ENCODE data around the gene CTNND2.

Gene CTNND2

DNA sequence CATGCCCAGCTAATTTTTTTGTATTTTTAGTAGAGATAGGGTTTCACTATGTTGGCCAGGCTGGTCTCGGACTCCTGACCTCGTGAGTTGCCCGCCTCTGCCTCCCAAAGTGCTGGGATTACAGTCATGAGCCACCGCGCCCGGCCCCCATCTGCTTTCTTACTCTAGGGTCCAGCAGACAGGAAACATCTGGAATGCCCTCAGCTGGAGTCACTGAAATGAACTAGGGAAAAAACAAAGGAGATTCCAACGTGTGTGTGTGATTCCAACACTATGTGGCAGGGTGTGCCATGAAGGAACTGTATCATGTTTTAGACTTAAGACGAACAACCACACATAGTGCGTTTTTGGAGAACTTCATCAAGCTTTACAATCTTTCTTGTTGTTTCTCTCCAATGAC, 603.1 kb downstream of the CTNND2 start:
- no peak for DNase-seq

DNA sequence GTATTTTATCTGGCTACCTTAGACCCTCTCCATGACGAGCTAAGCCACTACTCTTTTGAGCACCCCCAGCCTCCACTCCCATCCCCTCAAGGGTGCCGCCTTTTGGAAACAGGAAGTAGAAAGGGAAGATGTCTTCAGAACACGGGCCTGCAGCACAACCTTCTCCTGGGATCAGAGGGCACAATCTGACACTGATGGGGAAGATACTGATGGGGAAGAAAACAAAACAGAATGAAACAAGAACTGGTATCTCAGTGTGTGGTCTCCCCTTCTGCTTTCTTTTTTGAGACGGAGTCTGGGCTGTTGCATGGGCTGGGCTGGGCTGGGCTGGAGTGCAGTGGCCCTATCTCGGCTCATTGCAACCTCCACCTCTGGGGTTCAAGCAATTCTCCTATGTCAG, 603.5 kb downstream of the CTNND2 start:
- no peak for DNase-seq

DNA sequence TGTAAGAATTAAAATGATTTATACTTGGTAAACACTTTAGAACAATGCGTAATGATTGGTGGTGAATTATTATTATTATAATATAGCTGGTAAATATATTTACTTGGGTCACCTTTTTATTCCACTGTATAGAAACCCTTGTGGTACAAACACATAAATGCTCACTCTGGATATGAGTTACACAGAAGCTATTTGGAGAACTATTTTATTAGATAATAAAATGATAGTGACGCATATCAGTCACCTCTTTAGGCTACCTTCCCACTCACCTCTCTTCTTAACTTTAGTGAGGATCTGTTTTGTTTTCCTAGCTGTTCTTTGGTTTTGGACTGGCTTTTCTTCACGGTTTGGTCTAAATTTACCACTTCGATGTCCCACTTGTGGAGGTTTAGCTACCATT, 605.4 kb downstream of the CTNND2 start:
- no peak for DNase-seq

DNA sequence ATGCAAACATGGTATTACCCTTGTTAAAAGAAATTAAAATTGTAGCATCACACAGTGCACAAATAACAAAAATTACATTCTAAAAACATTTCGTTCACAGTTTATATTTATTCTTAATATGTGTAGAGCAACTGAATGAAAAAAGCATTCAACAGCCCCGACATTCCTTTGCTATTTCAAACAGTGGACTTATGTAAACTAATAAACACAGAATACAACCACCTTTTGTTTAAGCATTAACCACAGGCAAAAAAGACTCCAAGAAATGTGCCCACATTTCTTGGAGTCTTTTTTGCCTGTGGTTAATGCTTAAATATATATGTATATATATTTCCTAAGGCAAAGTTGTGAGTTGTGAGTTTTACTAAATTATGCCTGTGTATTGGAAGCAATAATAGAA, 610.7 kb downstream of the CTNND2 start:
- no peak for DNase-seq

DNA sequence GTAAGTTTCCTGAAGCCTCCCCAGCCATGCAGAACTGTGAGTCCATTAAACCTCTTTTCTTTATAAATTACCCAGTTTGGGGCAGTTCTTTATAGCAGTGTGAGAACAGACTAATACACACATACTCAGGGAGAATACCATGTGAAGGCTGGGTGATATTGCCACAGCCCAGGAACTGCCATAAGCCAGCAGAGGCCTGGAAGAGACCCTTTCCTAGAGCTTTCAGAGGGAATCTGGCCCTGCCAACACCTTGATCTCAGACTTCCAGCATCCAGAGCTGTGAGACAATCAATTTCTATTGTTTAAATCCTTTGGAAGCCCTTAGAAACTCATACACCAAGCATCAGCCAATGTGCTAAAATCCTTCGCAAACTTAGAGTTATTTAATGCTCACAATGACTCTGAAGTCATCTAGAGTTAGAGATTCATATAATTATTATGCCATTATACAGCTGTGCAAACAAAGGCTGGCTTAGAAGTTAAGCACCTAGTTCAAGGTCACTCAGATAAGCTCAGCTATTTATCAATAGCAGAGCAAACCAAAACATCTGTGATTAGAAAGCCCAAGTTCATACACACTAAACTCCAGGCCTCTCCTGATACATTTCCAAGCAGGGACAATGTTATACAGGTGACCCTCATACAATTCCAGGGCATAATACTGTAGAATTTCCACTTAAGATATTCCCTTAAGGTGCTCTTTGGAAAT, 611.4 kb downstream of the CTNND2 start:
- DNase-seq = no peak

DNA sequence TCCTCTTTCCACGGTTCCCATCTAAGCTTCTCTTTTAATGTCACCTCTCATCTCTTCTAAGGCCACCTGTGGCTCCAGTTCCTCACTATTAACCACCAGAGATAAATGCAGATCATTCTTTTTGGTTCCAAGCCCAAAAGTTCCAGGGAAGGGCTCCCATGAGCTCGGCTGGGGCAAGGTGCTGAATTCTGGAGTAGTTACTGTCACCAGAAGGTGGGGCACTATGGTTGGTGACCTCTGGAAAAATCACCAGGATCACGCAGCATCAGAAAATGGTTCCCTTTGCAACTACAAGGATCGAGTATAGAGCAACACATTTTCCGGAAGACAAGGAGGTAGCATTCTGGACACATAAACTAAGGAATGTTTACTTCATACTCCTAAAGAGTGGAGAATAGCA, 614.5 kb downstream of the CTNND2 start:
- no peak for DNase-seq

DNA sequence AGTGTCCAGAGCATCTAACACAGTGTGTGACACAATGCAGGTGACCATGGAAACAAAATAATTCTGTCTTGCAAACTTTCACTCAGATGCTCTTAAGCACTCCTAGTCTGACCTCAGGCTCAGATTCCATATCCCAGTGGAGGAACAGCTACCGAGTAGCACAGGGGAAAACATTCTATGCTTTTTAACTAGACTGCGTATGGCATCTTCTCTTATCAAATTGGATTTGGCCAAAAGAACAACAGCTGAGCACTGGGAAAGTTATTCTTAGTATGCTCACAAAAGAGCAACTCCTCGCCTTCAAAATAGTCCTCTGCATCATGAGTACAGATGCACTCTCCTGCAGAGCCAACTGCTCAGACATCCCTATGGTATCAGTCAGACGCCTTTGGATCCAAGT, 615.0 kb downstream of the CTNND2 start:
- DNase-seq = no peak

DNA sequence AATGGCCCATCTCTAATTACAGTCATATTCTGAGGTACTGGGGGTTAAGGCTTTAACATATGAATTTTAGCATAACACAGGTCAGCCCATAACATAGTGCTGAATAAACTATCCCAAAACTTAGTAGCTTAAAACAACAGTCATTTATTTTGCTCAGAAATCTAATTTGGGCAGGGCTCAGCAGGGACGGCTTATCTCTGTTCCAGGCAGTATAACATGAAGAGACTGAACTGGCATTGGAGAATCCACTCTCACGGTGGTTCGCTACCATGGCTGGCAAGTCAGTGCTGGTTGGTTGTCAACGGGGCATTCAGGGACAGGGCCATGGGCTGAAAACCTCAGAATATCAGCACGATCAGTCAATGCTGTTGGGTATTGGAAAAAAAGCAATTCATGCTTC, 622.4 kb downstream of the CTNND2 start:
- no peak for DNase-seq

DNA sequence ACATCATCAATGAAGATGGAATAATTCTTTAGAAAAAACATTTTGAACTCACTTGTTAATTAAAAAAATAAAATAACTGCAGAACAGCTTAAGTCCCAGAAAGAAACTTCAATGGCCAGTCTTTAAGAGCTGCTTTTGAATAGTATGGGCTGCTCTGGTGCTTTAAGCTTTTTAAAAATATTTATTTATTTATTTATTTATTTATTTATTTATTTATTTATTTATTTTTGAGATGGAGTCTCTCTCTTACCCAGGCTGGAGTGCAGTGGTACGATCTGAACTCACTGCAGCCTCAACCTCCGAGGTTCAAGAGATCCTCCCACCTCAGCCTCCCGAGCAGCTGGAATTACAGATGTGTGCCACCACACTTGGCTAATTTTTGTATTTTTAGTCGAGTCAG, 626.9 kb downstream of the CTNND2 start:
- no peak for DNase-seq

DNA sequence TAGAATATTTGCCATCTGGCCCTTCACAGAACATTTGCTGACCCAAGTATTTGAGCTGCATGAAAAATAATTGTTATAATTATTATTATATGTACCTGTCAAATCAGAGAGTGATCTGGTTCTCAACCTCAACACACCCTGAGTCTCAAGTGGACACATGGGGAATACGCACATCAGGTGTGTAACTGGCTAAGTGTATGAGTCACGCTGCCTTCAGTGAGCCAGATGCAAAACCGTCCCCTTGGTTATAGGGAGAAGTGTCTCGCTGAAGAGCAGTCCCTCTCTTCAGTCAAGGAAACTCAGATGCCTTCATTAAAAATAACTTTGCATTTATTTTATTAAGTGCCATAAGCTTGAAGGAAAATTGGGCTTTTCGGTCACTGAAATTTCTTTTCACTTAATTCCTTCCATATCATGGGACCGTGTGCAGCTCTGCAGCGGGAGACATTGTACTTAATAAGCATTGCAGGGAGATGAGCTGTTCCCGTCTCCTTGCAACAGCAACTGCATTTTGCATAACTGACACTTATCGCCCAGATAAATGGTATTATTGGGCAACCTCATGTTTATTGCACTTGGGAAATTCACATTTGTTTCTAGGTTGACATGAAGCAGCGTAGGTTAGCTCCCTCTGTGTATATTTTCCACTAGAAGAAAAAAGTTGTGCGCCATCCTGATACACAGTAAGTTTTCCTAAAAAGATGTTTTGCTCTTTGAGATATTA, 630.9 kb downstream of the CTNND2 start:
- no peak for DNase-seq

DNA sequence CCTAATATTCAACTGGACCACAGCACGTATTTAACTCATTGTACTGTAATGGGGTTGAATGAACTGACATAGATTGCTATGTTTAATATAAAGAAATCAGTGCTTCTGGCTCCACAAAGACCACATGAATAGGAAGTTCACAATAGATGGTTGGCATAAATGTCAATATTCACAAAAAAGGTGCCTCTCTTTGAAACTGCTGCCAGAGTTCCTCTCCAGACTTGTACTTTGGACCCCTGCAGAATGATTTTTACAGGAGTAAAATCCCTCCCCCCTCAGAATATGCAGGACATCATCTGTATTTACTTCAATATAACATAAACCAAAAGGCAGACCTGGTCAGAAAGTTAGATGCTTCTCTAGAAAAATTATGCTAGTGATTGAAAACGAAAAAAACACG, 634.7 kb downstream of the CTNND2 start:
- no peak for DNase-seq

DNA sequence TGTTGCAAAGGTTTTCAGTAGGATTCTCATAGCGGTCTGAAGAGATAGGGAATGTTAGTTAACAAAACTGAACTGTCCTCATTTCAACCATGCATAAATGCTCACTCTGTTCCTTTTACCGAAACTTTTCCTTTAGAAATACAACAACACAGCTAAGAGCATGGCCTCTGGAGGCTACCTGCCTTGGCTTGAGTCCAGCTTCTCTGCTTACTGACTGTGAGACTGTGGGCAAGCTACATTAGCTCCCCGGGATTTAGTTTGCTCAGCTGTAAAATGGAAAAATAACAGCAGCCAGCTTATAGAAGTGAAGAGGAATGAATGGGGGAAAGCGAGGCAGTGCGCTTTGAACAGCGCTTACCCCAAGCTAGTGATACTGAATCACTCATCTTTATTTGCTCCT, 635.4 kb downstream of the CTNND2 start:
- DNase-seq = no peak

DNA sequence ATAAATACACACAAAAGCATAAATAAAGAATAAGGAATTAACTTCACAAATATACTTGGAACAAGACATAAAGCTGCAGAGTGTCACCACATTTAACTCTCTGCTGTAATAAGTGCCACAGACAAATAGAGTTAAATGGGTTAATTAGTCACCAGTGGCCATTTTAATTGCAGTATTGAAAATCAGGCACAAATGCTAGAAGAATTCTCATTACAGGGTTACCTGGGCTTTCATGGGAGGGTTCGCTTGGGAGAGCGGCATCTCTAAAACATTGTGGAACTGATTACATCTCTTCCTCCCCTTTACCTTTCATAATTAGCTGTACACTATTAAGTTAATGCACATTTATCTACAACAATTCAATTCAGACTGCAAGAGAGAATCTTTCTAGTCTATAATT, 637.9 kb downstream of the CTNND2 start:
- no peak for DNase-seq

DNA sequence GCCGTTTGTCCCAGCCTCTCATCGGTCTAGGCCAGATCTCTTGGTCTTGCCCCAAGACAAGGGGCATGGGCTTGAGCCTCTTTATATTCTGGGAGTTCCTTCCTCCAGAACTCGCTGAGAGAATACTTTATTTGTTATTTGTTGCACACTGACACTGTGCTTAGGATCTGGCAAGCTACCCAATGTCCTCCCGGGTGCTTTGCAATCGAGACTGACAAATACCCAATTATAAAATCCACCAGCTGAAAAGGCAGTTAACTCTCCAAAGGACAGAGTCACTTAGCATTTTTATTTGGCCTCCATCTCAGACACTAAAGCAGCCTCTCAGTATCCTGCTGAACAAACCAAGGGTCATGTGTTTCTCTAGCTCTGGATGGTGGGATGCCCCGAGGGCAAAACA, 643.0 kb downstream of the CTNND2 start:
- DNase-seq = no peak

DNA sequence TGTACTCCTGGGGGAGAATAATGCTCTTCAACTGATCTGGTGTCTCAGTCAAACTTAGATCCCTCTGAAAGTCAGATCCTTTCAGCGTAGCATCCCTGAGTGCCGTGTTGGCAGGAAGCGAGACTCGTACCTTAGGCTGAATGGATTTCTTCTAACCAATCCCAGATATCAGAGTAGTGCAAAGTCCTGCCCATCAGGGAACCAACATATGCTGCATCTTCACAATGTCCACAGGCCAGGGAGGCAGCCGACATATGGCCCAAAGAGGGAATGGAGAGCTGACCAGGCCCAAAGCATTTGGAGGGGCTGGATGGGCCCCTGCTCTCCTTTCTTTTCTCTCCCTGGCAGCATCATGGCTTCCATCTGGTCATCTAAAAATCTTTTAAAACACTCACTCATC, 646.2 kb downstream of the CTNND2 start:
- DNase-seq = no peak

DNA sequence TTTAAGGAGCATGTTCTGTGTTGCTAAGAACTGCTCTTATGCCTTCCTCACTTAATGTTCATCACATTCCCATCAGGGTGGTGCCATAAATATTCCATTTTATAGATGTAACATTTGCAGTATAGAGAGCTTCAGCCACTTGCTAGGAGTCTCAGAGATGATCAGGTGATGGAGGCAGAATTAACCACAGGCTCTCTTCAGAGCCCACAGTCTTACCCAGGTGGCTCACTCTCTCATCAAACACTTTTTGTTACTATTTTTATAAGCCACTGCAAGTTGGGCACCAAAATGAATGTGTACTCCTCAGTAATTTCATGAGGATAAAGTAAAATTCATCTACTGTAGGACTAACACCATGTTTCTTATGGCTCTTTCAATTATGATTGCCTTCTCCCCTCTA, 651.7 kb downstream of the CTNND2 start:
- DNase-seq = no peak

DNA sequence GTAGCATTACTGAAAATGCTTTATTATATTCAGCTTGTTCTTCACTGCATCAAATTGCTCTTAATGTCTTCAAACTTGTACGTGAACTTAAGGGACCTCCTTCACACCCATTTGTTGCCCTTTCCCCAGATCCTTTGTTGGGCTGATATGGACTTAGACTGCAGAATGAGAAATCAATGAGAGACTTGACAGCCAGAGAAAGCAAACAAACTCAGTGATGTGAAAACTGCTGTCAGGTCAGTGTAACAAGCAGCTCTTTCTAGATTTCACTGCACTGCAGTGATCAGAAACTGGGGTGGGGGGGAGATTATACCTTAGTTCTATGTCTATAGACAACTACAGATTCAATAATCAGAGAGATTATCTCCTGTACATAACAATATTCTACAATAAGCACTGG, 652.2 kb downstream of the CTNND2 start:
- no peak for DNase-seq

DNA sequence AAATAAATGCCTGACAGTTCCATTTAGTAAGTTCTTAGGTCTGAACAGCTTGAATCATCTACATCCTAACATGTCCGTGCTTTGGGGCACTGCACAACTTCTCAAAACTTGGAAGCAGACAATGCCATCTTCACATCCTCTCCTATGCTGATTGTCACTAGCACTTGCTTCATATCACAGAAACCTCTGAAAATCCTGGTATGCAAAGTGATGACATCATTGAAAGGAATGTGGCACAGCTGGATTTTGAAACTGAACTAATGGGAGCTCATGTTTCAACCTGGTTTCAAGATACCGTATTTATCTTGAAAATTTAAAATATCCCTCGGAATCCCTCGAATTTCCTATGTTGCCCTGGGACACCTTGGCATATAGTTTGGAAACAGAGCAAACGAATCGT, 653.0 kb downstream of the CTNND2 start:
- no peak for DNase-seq

DNA sequence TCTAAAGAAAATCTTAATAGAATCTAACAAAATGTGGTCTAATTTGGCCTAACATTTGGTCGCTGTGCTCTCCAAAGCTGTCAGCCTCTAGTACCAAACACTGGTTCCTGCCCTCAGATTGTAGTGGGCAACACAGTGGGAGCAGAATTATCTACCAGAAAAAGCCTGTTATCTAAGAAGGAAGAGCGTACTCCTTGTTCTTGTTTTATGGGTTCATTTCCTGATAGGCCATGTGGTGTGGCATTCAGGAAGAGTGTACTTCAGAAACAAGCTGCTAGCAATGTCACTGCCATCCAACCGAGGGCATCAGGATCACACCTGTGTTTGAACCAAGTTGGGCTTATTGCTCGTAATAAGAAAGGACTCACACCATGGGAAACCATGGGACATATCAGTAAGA, 655.3 kb downstream of the CTNND2 start:
- DNase-seq = no peak

DNA sequence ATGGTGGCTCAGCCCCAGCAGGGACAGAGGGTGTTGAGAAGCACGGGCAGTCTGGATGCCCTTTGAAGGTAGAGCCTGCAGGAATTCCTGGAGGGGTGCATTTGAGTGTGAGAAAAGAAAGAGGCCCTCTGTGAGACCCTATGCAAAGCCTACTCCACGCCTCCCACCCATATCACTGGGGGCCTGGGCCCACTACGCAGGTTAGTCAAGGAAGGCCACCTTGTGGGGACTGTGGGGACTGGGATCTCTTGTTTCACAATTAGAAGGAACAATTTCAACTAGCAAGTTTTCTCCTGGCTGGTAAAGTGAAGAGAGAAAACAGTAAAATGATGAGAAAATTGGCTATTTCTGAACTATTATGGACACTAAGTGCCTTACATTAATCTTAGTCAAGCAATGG, 657.0 kb downstream of the CTNND2 start:
- no peak for DNase-seq

DNA sequence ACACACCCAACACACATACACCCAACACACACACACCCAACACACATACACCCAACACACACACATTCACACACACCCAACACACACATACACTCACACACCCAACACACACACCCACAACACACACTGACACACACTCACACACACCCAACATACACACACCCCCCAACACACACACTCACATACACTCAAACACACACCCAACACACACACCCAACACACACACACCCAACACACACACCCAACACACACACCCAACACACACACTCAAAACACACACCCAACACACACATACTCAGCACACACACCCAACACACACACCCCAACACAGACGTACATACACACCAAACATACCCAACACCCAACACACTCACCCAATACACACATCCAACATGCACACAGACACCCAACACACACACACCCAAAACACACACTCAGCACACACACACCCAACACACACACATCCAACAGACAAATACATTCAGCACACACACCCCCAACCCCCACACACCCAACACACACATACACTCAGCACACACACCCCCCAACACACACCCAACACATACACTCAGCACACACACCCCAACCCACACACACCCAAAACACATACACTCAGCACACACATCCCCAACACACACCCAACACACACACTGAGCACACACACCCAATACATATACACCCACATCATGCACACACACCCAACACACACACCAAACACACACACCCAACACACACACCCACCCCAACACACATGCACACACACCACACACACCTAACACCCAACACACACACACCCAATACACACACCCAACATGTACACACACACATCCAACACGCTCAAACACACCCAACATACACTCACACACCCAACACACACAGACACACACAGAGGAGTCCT, 663.7 kb downstream of the CTNND2 start:
- no peak for DNase-seq

DNA sequence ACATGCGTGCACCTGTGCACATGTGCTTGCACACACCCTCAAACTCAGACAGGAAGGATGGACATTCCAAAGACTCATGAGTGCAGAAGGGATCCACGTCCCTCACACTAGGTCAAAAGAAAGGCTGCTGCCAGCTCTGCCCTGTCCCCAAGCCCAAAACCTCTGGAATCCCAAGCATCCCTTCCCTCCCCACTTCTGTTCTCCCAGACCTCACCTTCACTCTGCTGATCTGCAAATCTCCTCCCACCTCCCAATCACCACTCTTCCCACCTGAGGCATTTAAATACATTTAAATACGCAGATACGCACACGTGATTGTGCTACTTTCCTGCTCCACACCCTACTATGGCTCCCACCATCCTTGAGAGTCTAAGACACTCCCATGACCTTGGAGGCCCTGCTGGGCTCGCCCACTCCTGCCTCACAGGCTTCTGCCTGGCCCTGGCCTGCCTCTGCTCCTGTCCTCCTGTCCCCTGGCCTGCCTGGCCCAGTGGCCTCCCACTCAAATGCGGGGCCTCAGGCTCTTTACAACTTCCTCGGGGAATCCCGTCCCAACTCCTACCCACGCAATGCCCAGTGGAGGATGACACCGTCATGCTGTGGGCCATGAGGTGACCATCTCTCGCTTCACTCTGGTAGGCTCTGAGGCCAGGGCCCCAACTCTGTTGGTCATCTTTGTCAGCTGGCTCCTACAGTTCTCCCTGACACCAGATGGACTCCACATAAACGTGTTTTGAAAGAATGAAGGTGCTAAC, 664.8 kb downstream of the CTNND2 start:
- DNase-seq = no peak

DNA sequence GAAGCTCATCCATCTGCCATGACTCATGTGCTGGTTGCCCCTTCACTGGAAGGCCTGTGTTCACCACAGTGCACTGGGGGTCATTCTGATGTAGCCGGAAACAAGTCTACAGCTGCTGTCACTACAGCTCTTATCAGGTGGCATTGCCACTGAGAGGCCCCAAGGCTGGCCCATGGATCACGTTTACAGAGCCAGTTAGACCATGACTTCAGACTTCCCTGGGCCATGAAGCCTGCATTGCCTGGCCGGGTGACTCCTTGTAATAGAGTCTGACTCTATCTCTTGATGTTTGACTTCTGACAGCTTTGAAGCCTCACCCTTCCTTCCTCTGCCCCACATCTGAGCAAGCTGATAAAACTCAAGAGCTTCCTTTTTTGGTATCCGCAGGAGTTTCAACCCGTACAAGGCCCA, 669.7 kb downstream of the CTNND2 start:
- no peak for DNase-seq

All from activated CD4-positive, alpha-beta T cell treated with anti-CD3 and anti-CD28 coated beads for 1 hour (primary cell).